HL-60 (cell line): Measurements from ENCODE around the gene ABHD16A.

ENCODE experiments used
- DNase-seq, 2 experiments: peaks; one replicate each; pipeline ENCODE4 v3.0.0-alpha.2; 2010 to 2020; ENCODE audit warnings: low read depth in 1 of 2, low spot score in 1 of 2
- H3K27ac ChIP-seq: fragments of 250-450 bp; sonication (Bioruptor Pico); replicated peaks from 2 replicates; pipeline ENCODE4 v1.5.1; 2020; ENCODE audit warnings: mild to moderate bottlenecking, moderate library complexity
- H3K27me3 ChIP-seq: fragments of 250-450 bp; sonication (Bioruptor Pico); 2 replicates; pipeline ENCODE4 v1.5.1; 2021; ENCODE audit warnings: mild to moderate bottlenecking, moderate library complexity; ENCODE audit not compliant: insufficient read depth, poor library complexity, severe bottlenecking
- H3K4me3 ChIP-seq: replicated peaks from 2 replicates; pipeline ENCODE4 v1.5.1; 2011; ENCODE audit warnings: mild to moderate bottlenecking, control low read depth, low read length; ENCODE audit not compliant: insufficient read depth
- CTCF ChIP-seq: IDR thresholded peaks from one replicate; pipeline ENCODE4 v1.5.1; 2011; ENCODE audit warnings: low read length, control low read depth, inconsistent platforms; ENCODE audit not compliant: insufficient read depth
- GABPA ChIP-seq: IDR thresholded peaks from 2 replicates; pipeline ENCODE4 v1.6.1; 2012; ENCODE audit warnings: low read depth
- POLR2AphosphoS5 ChIP-seq: IDR thresholded peaks from 2 replicates; pipeline ENCODE4 v1.6.1; 2012; ENCODE audit warnings: low read depth
- REST ChIP-seq: IDR thresholded peaks from 2 replicates; pipeline ENCODE4 v1.6.1; 2012; ENCODE audit warnings: low read depth; ENCODE audit not compliant: insufficient replicate concordance
- SPI1 ChIP-seq: IDR thresholded peaks from 2 replicates; pipeline ENCODE4 v1.6.1; 2012; ENCODE audit warnings: low read depth, mild to moderate bottlenecking, borderline replicate concordance

Gene ABHD16A

GRCh38 chr6:31725502-31726350 lies 22.6 kb upstream of the ABHD16A start:
- Histone ChIP-seq H3K27ac (no peak overlapping the region), H3K27me3 (no peaks in the 10 kb centered on the region), H3K4me3 (no peak overlapping the region)
- DNase-seq = peak in 1 of 2 experiments; percentile 21
- TF ChIP-seq GABPA (no peak), POLR2AphosphoS5 (no peak), SPI1 (no peak), REST (no peak), CTCF (no peak)

- no peaks in the 10 kb centered on the region for H3K27me3 ChIP-seq
- H3K27ac ChIP-seq = no peak overlapping the region
- TF ChIP-seq GABPA = no peak
- no peak for TF ChIP-seq POLR2AphosphoS5
- TF ChIP-seq REST = no peak
- TF ChIP-seq CTCF = no peak
- no peak for TF ChIP-seq SPI1
- no peak for DNase-seq
- H3K4me3 ChIP-seq = no peak overlapping the region
These were observed 21.0 kb upstream of the ABHD16A start for GRCh38 chr6:31723980-31724691.

GRCh38 chr6:31723245-31723979 lies 20.3 kb upstream of the ABHD16A start, which contains the start of gene MPIG6B:
TSS of gene MPIG6B (plus strand) at chr6:31723373. CDS start at chr6:31723384, 11 bp downstream.
- no peak for TF ChIP-seq GABPA
- TF ChIP-seq CTCF = no peak
- TF ChIP-seq SPI1 = no peak
- TF ChIP-seq POLR2AphosphoS5 = no peak
- TF ChIP-seq REST = no peak
- no peak for DNase-seq
- H3K27ac ChIP-seq = no peak within 1 kb of the TSS
- no peaks in the 10 kb centered on the region for H3K27me3 ChIP-seq
- no peak within 1 kb of the TSS for H3K4me3 ChIP-seq
